ENCODE data around the gene ITGAD.

The ITGAD gene

DNA sequence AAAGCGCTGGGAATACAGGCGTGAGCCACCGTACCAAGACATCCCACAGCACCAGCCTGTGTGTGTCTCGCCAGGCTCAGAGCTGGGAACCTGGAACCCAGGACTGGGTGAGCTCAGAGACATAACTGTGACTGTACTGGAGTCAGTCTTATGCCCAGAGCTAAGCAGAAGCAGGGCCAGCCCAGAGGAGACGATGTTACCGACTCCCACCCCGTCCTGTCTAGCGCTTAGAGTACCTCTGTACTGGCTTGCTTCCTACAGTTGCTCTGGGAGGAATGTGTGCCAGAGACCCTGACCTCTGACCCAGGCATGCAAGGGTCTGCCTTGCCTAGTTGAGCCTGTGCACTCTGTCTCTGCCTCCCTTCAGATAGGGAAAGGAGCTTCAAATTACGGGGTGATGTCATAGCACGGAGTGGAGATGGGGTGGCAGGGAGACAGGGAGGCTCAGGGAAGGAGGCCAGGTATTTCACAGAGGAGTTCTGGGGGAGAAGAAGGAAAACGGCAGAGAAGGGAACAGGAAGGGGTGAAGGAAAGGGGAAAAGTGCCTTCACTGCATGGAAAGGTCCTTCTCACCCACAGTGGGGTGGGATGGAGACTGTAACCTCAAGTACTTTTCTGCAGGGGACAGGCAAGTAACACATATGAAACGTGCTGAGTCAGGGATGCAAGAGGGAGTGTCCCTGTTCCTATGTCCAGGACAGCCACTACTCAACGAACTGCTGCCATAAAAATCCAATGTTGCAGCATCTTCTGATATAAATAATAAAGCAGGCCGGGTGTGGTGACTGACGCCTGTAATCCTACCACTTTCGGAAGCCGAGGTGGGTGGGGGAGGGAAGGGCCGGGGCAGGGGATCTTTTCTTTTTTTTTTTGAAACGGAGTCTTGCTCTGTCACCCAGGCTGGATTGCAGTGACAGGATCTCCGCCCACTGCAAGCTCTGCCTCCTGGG, 60.4 kb downstream of the ITGAD start (continued):
- TF ChIP-seq, protein P1, sequence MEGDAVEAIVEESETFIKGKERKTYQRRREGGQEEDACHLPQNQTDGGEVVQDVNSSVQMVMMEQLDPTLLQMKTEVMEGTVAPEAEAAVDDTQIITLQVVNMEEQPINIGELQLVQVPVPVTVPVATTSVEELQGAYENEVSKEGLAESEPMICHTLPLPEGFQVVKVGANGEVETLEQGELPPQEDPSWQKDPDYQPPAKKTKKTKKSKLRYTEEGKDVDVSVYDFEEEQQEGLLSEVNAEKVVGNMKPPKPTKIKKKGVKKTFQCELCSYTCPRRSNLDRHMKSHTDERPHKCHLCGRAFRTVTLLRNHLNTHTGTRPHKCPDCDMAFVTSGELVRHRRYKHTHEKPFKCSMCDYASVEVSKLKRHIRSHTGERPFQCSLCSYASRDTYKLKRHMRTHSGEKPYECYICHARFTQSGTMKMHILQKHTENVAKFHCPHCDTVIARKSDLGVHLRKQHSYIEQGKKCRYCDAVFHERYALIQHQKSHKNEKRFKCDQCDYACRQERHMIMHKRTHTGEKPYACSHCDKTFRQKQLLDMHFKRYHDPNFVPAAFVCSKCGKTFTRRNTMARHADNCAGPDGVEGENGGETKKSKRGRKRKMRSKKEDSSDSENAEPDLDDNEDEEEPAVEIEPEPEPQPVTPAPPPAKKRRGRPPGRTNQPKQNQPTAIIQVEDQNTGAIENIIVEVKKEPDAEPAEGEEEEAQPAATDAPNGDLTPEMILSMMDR (tag by site-specific recombination; IDR thresholded peaks at IDR 0.05): no peak
- TF ChIP-seq ZNF549 (tag by site-specific recombination; IDR thresholded peaks at IDR 0.05) (no peak), ZNF391 (tag by site-specific recombination; IDR thresholded peaks at IDR 0.05; ENCODE audit: borderline replicate concordance, low read depth) (peak; percentile 57; the same call in 1 of the 2 replicates), ZNF23 (tag by site-specific recombination; IDR thresholded peaks at IDR 0.05; ENCODE audit: borderline replicate concordance) (no peak), ZNF555 (tag by site-specific recombination; conservative IDR thresholded peaks at IDR 0.05) (no peak), ZNF785 (tag by site-specific recombination; IDR thresholded peaks at IDR 0.05) (peak; percentile 54; the same call in 1 of the 2 replicates), ZNF24 (tag by site-specific recombination; IDR thresholded peaks at IDR 0.05) (peak; percentile 85), ZNF366 (tag by site-specific recombination; conservative IDR thresholded peaks at IDR 0.05) (peak; percentile 76), ZNF426 (tag by site-specific recombination; IDR thresholded peaks at IDR 0.05) (no peak), ZFP69B (tag by site-specific recombination; IDR thresholded peaks at IDR 0.05) (peak; percentile 81), EGR2 (tag by site-specific recombination; IDR thresholded peaks at IDR 0.05; ENCODE audit: low read depth) (0 out of 2 replicates have a peak, but pooled peaks have one; percentile 5), KLF8 (tag by site-specific recombination; IDR thresholded peaks at IDR 0.05) (peak; percentile 53), ZBTB7A (tag by site-specific recombination; IDR thresholded peaks at IDR 0.05; ENCODE audit: low read depth) (0 out of 2 replicates have a peak, but pooled peaks have one; percentile 33), ZNF600 (tag by site-specific recombination; IDR thresholded peaks at IDR 0.05) (peak; percentile 88), ZNF341 (tag by site-specific recombination; IDR thresholded peaks at IDR 0.05; ENCODE audit: low read depth) (peak; percentile 42), ZNF2 (tag by site-specific recombination; IDR thresholded peaks at IDR 0.05) (peak; percentile 81; the same call in 1 of the 2 replicates), ZNF610 (tag by site-specific recombination; IDR thresholded peaks at IDR 0.05; ENCODE audit: borderline replicate concordance) (no peak), ZBTB8A (tag by site-specific recombination; IDR thresholded peaks at IDR 0.05) (0 out of 2 replicates have a peak, but pooled peaks have one; percentile 42), ZNF561 (tag by site-specific recombination; IDR thresholded peaks at IDR 0.05; ENCODE audit: borderline replicate concordance) (no peak), ZNF335 (tag by site-specific recombination; conservative IDR thresholded peaks at IDR 0.05) (peak; percentile 70), MZF1 (tag by site-specific recombination; IDR thresholded peaks at IDR 0.05; ENCODE audit: borderline replicate concordance) (no peak), KLF16 (tag by site-specific recombination; IDR thresholded peaks at IDR 0.05) (peak; percentile 74), ZFP37 (tag by site-specific recombination; IDR thresholded peaks at IDR 0.05) (no peak), WT1 (tag by site-specific recombination; IDR thresholded peaks at IDR 0.05) (peak; percentile 73), SP7 (tag by site-specific recombination; IDR thresholded peaks at IDR 0.05) (peak; percentile 91), ZBTB1 (tag by site-specific recombination; IDR thresholded peaks at IDR 0.05) (no peak), MYNN (tag by site-specific recombination; IDR thresholded peaks at IDR 0.05; ENCODE audit: borderline replicate concordance) (no peak), IKZF3 (tag by site-specific recombination; IDR thresholded peaks at IDR 0.05) (peak; percentile 56; the same call in 1 of the 2 replicates)
- TF ChIP-seq, protein P2, sequence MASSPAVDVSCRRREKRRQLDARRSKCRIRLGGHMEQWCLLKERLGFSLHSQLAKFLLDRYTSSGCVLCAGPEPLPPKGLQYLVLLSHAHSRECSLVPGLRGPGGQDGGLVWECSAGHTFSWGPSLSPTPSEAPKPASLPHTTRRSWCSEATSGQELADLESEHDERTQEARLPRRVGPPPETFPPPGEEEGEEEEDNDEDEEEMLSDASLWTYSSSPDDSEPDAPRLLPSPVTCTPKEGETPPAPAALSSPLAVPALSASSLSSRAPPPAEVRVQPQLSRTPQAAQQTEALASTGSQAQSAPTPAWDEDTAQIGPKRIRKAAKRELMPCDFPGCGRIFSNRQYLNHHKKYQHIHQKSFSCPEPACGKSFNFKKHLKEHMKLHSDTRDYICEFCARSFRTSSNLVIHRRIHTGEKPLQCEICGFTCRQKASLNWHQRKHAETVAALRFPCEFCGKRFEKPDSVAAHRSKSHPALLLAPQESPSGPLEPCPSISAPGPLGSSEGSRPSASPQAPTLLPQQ (tag by site-specific recombination; IDR thresholded peaks at IDR 0.05): peak; percentile 73
- TF ChIP-seq, protein P3, sequence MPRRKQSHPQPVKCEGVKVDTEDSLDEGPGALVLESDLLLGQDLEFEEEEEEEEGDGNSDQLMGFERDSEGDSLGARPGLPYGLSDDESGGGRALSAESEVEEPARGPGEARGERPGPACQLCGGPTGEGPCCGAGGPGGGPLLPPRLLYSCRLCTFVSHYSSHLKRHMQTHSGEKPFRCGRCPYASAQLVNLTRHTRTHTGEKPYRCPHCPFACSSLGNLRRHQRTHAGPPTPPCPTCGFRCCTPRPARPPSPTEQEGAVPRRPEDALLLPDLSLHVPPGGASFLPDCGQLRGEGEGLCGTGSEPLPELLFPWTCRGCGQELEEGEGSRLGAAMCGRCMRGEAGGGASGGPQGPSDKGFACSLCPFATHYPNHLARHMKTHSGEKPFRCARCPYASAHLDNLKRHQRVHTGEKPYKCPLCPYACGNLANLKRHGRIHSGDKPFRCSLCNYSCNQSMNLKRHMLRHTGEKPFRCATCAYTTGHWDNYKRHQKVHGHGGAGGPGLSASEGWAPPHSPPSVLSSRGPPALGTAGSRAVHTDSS (tag by site-specific recombination; IDR thresholded peaks at IDR 0.05): no peak
- TF ChIP-seq, protein P4, sequence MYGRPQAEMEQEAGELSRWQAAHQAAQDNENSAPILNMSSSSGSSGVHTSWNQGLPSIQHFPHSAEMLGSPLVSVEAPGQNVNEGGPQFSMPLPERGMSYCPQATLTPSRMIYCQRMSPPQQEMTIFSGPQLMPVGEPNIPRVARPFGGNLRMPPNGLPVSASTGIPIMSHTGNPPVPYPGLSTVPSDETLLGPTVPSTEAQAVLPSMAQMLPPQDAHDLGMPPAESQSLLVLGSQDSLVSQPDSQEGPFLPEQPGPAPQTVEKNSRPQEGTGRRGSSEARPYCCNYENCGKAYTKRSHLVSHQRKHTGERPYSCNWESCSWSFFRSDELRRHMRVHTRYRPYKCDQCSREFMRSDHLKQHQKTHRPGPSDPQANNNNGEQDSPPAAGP (tag by site-specific recombination; IDR thresholded peaks at IDR 0.05): peak; percentile 96
- TF ChIP-seq, protein P5, sequence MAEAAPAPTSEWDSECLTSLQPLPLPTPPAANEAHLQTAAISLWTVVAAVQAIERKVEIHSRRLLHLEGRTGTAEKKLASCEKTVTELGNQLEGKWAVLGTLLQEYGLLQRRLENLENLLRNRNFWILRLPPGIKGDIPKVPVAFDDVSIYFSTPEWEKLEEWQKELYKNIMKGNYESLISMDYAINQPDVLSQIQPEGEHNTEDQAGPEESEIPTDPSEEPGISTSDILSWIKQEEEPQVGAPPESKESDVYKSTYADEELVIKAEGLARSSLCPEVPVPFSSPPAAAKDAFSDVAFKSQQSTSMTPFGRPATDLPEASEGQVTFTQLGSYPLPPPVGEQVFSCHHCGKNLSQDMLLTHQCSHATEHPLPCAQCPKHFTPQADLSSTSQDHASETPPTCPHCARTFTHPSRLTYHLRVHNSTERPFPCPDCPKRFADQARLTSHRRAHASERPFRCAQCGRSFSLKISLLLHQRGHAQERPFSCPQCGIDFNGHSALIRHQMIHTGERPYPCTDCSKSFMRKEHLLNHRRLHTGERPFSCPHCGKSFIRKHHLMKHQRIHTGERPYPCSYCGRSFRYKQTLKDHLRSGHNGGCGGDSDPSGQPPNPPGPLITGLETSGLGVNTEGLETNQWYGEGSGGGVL (tag by site-specific recombination; IDR thresholded peaks at IDR 0.05): peak; percentile 94
